GM12878 (cell line): Measurements from ENCODE around the gene GNAI2.

Experiments
- CTCF ChIP-seq, 3 experiments: IDR thresholded peaks in 2 of 3; conservative IDR thresholded peaks in 1 of 3; 2 replicates each; pipeline ENCODE4 v1.5.1; 2011; ENCODE audit warnings: low read depth in 3 of 3, low read length in 3 of 3, mild to moderate bottlenecking in 3 of 3, control low read depth in 2 of 3, moderate library complexity in 2 of 3, inconsistent platforms in 1 of 3, mixed read lengths in 1 of 3; ENCODE audit not compliant: control insufficient read depth in 2 of 3, insufficient read depth in 1 of 3; ENCODE audit errors: extremely low read depth in 1 of 3
- DPF2 ChIP-seq: fragments of 450-650 bp; IDR thresholded peaks from 2 replicates; pipeline ENCODE4 v1.6.1; 2017; ENCODE audit warnings: mild to moderate bottlenecking
- EZH2 ChIP-seq: IDR thresholded peaks from 2 replicates; pipeline ENCODE4 v1.6.1; 2012; ENCODE audit warnings: low read depth, mild to moderate bottlenecking, control low read depth, inconsistent platforms, low read length, borderline replicate concordance; ENCODE audit not compliant: control insufficient read depth
- KAT2A ChIP-seq: conservative IDR thresholded peaks from 2 replicates; pipeline ENCODE4 v1.6.1; 2011; ENCODE audit warnings: low read depth, low read length; ENCODE audit not compliant: control insufficient read depth
- POLR2A ChIP-seq: IDR thresholded peaks from 2 replicates; pipeline ENCODE4 v1.6.1; 2011; ENCODE audit warnings: low read depth, mild to moderate bottlenecking, low read length
- WRNIP1 ChIP-seq: IDR thresholded peaks from 2 replicates; pipeline ENCODE4 v1.6.1; 2011; ENCODE audit warnings: low read depth, low read length, improper control_type of control experiment, borderline replicate concordance

GRCh38 chr3:50266017-50266416, 30.0 kb downstream of the GNAI2 start:
- TF ChIP-seq DPF2 (no peak), POLR2A (no peak), EZH2 (no peak), KAT2A (no peak), WRNIP1 (no peak), CTCF (IDR thresholded peaks at IDR 0.05 in 2 of 3, conservative IDR thresholded peaks at IDR 0.05 in 1 of 3; ENCODE audit: control insufficient read depth in 2 of 3, extremely low read depth in 1 of 3, insufficient read depth in 1 of 3, low read depth in 3 of 3, low read length in 3 of 3) (no peak)
